HEK293T (cell line): ENCODE measurements around the gene TBC1D13.

Source experiments
- ARNT ChIP-seq: fragments of 450-650 bp; IDR thresholded peaks from 2 replicates; pipeline ENCODE4 v1.6.1; 2017; ENCODE audit warnings: mild to moderate bottlenecking
- LEF1 ChIP-seq: fragments of 450-650 bp; IDR thresholded peaks from 2 replicates; pipeline ENCODE4 v1.6.1; 2017; ENCODE audit warnings: mild to moderate bottlenecking, borderline replicate concordance

- TF ChIP-seq ARNT, result no peak
- no peak for TF ChIP-seq LEF1
These were observed 22.8 kb downstream of the TBC1D13 start for GRCh38 chr9:128809831-128810230.
